NCI-H2171 (cell line): ENCODE measurements around the gene CSRP1.
"Not testable (repeated sequence)": the region's sequence is repeated elsewhere in the genome, so short reads cannot be mapped to it uniquely, and the experiment has no call there.

Experiments
- DNase-seq: peaks from one replicate; lab custom pipeline; 2025; lab: John Stamatoyannopoulos, UW

CSRP1 gene

DNA sequence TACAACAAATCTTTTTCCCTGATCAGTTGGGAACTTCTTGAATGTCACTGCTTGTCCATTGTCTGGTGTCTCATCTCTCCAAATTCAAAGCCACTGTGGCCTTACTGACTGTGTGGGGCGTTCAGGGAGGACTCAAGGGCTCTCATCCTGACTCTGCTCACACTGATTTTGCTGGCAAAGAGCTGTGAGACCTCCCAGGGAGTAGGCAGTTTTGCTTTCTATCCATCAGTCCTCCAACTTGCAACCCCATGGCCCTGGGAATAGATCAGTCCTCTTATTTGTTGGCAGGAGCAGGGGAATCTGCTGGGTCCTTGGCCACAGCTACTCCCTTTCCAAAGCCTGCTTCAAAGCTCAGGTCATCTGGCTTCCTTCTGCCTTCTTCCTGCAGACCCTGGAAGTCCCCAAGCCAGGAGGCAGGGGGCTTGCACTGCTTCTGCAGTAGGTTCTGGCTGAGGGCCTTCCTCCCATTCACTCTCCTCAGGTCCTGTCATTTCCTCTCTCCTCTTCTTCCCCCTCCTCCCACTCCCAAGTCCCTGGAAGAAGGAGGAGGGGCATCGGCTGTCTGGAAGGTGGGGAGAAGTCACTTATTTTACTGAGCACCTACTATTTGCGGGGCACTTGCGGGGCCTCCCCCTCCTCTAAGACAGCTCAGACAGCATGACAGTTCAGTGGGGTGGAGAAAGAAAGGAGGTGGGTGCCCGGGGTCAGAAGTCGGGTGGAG, 31.1 kb upstream of the CSRP1 start:
- no peak for DNase-seq

DNA sequence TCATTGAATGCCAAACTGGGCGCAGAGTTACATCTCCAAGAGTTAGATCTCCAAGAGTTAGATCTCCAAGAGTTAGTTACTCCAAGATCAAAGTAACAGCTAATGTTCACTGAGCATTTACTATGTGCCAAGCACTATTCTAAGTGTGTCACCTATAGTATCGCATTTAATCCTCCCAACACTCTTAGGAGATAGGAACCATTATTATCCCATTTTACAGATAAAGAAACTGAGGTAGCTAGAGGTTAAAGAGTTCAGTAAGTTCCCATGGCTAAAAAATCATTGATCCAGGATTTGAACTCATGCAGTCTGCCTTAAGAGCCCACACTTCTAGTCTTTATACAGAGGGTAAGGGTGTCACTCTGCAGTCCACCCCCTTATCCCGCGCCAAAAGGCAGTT, 30.5 kb upstream of the CSRP1 start:
- DNase-seq = no peak

DNA sequence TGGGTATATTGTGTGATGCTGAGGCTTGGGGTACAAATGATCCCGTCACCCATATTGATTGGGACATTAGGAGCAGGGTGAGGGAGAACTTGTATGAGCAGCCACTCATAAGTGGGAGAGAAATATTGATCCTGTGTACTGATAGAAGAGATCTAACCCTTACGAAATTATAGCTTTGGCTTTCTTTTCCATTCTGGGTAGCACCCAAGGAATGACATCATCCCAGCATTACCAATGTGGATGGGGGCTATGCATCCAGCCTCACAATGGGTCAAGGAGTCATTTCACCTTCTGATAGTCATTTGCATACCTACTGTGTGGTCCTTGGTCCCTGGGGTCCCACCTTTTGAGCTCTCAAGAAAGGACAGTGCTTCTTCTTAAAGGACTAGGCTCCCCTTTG, 30.1 kb upstream of the CSRP1 start:
- no peak for DNase-seq

DNA sequence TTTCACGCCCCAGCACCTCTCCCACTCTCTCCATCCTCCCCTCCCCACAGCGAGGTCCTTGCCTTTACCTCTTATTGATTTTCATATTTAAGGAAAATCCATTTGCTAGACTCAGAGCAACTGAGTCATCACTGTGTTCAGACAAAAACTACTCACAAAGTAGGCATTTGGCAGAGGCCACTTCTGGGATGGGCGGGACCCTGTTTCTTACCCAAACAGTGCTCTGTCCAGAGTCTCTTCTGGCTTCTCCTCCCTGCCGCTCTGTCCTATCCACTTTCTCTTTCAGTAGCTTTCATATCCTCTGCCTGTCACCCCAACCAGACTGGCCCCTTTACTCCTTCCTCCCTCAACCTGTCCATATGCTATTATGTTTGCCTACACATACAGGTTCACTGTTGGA, 29.6 kb upstream of the CSRP1 start:
- DNase-seq = no peak

DNA sequence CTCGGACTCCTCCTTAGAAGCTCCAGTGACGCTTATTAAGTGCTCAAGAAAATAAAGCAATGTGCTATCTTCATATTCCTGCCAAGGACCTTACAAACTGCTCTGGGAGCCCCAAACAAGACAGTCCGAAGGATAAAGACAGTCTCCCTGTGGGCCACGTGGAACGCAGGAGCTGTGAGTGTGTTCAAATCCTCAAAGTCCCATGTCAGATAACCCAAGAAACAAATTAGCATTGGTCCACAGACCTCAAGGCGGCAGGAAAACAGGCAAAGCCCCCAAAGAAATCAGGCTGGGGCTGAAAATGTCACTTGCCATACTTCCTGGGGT, 29.0 kb upstream of the CSRP1 start:
- no peak for DNase-seq

DNA sequence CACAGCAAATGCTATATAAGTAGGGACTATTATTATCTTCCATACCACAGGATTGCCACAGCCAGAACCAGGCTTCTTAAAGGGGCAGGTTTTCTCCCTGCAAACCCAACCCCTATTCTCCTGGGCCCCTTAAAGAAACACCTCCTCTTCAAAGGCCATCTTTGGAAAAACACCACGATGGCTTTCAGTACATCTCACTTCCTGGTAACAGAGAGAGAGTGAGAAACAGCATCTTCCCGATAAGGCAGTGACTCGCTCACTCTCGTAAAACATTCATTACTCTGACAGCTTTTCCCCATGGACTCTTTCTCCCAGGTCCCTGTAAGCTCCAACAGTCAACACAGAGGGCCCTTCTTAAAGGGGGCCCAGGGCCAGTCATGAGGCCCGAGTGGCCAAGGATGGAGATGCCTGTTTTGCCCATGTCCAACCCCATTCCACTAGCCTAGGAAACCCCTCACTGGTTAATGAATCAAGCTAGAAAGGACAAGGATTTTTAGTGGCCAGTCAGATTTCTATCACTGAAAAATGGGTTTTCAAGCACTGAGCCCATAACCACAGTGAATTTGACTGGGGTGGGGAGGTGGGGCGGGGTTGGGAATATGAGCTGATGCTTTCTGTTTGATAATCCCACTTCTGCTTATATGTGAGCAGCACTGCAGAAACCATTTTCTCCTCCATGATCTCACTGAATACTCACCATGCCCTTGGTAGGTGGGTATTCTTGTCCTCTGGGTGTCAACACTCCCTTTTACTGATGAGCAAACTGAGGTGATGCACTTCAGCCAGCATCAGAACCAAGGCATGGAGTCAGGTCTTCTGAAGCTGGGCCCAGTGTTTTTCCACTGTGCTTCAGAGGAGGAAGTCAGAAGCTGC, 28.4 kb upstream of the CSRP1 start:
- DNase-seq = no peak

DNA sequence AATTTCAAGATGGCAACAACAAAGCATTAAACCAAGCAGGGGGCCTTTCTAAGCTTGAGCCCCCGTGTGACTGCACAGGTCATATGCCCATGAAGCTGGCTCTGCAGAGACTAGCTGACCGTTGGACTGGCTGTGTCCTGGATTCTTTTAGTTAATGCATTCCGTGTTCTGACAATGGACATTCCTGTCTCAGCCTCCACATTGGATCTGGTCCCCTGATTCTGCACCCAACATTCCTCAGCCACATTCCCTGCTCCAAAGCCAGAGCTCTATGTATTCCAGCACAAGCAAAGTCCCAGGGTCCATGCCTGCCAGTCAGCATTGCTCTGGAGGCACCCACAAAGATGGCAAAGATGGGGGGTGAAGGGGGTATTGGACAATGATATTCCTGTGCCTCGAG, 26.9 kb upstream of the CSRP1 start:
- no peak for DNase-seq

DNA sequence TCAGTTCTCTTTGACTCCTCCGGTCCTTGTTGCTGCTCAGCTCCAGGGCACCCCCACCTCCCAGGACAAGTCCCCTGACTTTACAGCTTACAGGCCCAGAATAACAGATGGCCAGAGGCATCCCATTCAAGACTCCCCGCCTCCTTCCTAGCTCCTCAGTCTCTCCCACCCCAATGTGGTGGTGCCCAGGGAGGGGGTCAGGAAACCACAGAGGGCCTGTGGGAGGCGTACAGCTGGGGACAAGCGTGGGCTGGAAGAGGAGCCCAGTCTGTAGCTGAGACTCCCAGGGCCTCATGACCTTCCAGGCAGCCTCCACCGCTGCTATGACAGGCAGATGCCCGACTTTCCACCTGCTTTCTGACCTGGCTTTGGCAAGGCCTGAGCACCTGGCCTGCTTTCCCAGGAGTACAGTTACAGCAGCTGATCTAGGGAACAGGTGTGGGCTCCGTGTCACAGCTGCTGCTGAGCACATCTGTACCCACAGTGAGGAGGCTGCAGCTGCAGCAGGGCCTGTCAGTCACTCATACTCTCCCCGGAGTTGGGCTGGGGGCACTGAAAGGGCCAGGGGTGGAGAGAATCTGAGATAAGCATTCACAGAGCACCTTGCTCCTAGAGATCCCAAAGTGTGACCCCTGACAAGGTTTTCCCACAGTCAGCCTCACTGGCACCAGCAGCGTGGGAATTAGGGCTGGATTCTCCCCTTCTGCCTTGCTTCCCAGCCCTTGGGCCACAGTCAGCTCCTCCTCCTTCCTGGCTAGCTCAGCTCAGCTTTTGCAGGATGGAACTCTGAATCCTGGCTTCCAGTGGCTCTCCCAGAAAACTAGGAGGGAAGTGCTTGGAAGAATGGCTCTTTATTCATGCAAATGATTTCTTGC, 24.9 kb upstream of the CSRP1 start:
- DNase-seq = peak; percentile 69

DNA sequence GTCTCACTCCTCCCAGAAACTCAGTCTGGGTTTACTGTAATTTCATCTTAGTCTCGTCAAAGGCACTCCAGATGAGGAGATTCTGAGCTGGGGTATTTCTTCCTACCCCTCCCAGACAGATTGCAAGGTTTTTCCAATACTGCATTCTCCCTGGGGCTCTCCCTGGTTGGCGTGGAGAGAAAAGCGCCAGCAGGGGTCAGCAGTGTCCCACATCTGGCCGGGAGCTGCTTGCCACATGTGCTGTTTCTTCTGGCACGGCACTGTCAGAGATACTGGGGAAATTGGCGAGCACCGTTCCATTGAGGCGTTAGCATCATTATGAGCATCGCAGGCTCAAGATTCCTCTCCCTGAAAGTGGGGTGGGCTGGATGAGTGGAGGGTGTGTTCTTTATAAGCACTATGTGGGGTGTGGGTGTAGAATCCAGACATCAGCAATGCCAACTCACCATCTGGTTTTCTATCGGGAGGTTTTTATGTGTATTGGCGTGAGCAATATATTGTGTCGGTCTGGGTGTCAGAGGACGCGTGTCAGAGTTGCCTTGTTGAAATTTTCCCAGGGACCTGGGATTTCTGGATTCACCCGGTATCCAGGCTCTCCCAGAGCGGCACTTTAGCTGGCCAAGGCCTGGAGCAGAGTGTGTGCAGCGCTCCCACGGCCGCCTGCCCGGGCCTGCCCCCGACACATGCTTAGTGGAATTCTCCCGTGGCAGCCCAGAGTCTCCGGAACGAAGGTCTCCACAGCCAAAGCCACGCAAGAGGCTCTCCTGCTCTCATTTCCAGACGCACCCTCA, 24.0 kb upstream of the CSRP1 start:
- DNase-seq = peak; percentile 63

DNA sequence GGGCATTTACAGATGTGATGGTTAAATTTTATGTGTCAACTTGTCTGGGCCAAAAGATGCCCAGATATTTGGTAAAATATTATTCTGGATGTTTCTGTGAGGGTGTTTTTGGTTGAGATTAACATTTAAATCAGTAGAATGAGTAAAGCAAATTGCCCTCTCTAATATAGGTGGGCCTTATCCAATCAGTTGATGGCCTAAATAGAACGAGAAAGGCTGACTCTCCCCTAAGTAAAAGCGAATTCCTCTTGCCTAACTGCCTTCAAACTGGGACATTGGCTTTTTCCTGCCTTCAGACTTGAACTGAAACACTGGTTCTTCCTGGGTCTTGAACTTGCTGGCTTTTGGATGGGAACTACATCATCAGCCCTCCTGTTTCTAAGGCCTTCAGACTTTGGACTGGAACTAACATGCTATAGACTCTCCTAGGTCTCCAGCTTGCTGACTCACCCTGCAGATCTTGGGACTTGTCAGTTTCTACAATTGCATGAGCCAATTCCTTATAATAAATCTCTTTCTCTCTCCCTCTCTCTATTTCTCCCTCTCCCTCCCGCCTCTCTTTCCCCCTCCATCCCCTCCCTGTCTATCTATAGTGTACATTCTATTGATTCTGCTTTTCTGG, 21.8 kb upstream of the CSRP1 start:
- DNase-seq = no peak

DNA sequence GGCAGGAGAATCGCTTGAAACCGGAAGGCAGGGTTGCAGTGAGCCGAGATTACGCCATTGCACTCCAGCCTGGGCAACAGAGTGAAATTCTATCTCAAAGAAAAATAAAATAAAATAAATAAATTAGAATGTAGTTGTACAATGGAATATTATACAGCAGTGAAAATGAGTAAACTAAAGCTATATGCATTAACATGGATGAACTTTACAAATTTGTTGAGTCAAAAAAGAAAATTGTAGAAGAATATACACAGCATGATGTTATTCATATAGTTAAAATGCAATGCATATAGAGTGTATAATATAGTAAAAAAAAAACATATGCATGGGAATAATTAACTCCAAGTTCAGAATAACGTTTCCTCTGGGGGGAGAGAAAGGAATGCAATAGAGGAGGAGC, 21.0 kb upstream of the CSRP1 start:
- no peak for DNase-seq

DNA sequence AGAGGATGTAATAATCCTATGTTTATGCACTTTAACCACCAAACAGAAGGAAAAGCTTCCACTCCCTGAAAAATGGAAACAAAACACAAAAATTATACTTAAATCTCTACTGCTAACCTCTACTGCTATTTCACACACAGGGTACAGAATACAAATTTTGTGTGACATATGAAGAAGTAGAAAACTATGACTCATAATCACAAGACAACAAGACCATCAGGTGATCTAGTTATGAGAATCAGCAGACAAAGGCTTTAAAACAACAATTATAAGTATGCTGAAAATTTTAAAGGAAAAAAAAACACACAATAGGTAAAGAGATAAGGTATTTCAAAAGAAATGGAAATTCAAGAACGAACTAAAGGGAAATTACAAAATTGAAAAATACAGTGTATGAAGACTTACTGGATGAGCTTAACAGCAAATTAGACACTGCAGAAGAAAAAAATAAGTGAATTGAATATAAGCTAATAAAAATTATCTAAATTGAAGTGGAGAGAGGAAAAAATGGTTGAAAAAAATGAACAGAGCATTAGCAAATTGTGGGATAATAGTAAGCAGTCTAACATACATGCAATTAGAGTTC, 18.4 kb upstream of the CSRP1 start:
- no peak for DNase-seq

DNA sequence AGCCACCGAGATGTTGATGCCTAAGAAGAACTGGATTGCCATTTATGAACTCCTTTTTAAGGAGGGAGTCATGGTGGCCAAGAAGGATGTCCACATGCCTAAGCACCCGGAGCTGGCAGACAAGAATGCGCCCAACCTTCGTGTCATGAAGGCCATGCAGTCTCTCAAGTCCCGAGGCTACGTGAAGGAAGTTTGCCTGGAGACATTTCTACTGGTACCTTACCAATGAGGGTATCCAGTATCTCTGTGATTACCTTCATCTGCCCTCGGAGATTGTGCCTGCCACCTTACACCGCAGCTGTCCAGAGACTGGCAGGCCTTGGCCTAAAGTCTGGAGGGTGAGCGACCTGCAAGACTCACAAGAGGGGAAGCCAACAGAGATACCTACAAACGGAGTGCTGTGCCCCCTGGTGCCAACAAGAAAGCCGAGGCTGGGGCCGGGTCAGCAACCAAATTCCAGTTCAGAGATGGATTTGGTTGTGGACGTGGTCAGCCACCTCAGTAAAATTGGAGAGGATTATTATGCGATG, 13.2 kb upstream of the CSRP1 start:
- DNase-seq = not testable (repeated sequence)

DNA sequence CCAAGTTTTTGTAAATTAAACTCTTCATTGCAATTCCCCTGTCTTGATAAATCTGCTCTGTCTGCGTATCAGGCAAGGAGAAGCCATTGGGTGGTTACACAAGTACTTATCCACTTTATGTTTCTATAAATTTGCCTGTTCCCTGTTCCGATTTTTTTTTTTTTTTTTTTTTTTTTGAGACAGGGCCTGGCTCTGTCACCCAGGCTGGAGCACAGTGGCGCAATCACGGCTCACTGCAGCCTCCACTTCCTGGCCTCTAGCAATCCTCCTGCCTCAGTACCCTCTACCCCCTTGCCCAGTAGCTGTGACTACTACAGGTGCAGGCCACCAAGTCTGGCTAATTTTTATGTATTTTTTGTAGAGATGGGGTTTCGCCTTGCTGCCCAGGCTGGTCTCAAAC, 11.1 kb upstream of the CSRP1 start:
- DNase-seq = no peak

DNA sequence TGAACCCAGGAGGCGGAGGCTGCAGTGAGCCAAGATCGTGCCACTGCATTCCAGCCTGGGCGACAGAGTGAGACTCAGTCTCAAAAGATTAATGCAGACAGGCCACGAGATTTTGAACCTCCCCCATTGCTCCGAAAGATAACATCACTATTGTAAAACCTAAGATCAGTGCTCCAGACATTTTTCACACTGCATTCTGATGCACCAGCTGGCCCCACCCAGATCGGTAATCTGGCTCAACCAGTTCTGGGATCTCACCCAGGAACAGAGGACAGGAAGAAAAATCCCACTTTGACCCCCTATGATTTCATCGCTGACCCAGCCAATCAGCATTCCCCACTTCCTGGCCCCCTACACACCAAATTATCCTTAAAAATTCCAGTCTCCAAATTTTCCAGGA, 10.7 kb upstream of the CSRP1 start:
- no peak for DNase-seq

DNA sequence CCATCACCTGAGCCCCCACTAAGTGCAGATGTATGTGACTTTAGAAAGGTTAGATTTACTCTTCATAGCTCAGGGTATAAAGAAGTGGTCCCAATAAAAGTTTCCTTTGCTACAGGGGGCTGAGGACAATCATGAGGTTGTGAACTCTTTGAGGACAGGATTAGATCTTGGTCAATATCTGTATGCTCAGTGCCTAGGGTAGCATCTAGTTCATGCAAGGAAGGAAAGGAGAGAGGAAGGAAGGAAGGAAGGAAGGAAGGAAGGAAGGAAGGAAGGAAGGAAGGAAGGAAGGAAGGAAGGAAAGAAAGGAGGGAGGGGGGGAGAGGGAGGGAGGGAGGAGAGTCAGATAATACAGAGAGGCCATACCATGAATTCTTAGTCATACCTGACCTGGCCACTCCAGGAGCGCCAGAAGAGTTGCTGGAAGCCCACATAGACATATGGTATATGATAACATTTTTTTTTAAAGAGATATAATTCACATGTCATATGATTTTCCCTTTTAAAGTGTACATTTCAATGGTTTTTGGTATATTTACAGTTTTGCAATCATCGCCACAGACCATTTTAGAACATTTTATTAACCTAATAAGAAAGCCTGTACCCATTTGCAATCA, 9.7 kb upstream of the CSRP1 start:
- no peak for DNase-seq

DNA sequence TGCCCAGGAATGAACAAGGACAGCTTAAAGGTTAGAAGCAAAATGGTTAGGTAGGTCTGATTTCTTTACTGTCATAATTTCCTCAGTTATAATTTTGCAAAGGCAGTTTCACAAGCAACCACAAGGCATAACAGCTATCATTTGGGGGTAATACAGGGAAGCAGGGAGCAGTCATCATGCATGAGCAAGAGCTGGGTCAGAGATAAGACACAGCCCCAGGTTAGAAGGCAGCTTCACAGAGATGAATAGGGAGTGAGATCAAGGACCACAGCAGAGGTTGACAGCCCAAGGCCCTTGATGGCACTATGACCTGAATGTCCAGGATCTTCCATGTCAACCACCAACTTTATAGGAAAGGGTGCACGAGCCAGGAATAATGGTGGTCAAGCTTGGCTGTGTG, 9.0 kb upstream of the CSRP1 start:
- no peak for DNase-seq

DNA sequence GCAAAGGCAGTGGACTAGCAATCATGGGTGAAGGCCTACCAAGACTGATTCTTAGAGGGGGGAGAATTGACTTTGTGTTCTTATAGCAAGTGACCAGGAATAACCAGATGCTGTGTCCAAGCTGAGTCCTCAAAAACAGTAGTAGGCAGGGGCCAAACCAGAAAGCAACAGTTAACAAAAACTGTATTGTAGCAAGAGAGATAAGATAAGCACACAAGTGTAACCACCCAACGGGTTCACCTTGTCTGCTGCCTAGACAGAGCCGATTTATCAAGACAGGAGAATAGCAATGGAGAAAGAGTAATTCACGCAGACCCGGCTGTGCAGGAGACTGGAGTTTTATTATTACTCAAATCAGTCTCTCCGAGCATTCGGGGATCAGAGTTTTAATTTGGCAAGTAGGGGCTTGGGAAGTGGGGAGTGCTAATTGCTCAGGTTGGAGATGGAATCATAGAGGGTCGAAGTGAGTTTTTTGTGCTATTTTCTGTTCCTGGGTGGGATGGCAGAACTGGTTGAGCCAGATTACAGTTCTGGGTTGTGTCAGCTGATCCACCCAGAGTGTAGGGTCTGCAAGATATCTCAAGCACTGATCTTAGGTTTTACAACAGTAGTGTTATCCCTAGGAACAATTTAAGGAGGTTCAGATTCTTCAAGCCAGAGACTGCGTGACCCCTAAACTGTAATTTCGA, 8.3 kb upstream of the CSRP1 start:
- no peak for DNase-seq

DNA sequence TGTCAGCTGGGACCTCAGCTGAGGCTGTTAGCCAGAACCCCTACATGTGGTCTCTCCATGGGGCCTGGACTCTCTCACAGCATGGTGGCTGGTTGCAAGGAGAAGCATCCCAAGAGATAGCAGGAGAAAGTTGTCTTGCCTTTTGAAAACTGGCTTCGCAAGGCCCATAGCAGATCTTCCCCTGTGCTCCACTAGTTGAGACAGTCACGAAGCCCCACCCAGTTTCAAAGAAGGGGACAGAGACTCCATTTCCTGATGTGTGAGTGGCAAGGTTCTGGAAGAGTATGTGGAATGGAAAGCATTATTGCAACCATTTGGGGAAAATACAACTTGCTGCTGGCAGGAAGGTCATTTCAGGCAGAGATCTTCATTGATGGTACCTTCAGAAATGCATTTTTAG, 7.5 kb upstream of the CSRP1 start:
- no peak for DNase-seq
